HG02571 (cell line): ENCODE measurements around the gene INPPL1.

ENCODE experiments used
- ATAC-seq: cut with Tn5 transposase; IDR thresholded peaks from one replicate; pipeline ENCODE4 v1.9.1; 2021; ENCODE audit warnings: mild to moderate bottlenecking, moderate library complexity; ENCODE audit not compliant: unreplicated experiment

INPPL1 gene

GRCh38 chr11:72280037-72280436 is 55.5 kb downstream of the INPPL1 start:
- no peak for ATAC-seq

DNA sequence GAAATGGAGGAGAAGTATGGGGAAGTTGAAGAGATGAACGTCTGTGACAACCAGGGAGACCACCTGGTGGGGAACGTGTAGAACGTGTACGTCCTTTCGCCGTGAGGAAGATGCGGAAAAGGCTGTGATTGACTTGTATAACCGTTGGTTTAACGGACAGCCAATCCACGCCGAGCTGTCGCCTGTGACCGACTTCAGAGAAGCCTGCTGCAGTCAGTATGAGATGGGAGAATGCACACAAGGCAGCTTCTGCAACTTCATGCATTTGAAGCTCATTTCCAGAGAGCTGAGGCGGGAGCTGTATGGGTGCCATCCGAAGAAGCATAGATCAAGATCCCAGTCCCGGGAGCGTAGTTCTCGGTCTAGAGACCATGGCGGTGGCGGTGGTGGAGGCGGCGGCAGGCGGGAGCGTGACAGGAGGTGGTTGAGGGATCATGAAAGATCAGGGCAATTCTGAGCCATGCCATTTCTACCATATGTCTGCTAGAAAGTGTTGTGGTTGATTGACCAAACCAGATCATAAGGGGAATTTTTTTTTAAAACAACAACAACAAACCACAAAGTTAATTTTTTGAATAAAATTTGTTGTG is 56.3 kb downstream of the INPPL1 start:
- ATAC-seq: no peak

DNA sequence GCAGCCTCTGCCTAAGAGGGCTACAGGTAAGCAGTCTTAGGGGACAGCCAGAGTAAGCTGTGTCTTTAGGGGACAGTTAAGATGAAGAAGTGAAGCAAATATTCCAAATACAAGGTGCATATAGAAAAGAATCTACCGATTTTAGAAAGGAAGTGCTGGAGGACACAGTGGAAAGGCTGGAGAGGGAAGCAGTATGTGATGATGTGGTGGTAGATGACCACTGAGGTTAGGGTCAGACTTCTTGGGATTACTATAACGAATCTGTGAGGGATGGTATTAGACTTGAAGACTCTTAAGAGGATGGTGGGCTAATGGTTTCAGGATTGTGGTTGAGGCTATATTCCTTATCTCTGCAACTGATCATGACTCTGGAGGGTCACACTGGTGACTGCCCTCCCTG is 59.4 kb downstream of the INPPL1 start:
- no peak for ATAC-seq

DNA sequence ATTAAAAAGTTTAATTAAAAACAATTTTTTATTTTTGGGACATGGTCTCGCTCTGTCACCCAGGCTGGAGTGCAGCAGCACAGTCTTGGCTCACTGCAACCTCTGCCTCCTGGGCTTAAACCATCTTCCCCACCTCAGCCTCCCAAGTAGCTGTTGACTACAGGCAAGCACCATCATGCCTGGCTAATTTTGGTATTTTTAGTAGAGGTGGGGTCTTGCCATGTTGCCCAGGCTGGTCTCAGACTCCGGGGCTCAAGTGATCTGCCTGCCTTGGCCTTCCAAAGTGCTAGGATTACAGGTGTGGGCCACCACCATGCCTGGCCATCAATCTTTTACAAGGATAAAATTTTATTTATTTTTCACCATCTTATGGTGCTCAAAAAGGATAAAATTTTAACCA is 62.7 kb downstream of the INPPL1 start:
- no peak for ATAC-seq
